Astrocyte (in vitro differentiated cells and primary cell): Measurements from ENCODE around the gene TOPORS.

ENCODE experiments used
- CTCF ChIP-seq: IDR thresholded peaks from 2 replicates; pipeline ENCODE4 v1.5.1; 2011; ENCODE audit warnings: low read depth, mild to moderate bottlenecking, inconsistent platforms, low read length, moderate library complexity; ENCODE audit not compliant: insufficient read depth
- EZH2 ChIP-seq: IDR thresholded peaks from 2 replicates; pipeline ENCODE4 v1.6.1; 2012; ENCODE audit warnings: mild to moderate bottlenecking, low read length, inconsistent platforms; ENCODE audit not compliant: insufficient read depth

- TF ChIP-seq CTCF: no peak
- no peak for TF ChIP-seq EZH2
Observed at GRCh38 chr9:32590476-32590875, 38.1 kb upstream of the TOPORS start.
